ENCODE results near the gene ZNF638. TPM values are rescaled to one million over a fixed set of nuclear protein-coding genes. Genes with fewer than 3 reads are reported as not detected.

The ZNF638 gene
- total and polyA plus RNA-seq, 12 donors: 45.2 to 219 (median 82.8) TPM

- Histone ChIP-seq H3K9me3 (no peaks in the 10 kb centered on the region), H3K4me1 (peaks cover 6 to 76% (median 23%) of the 10 kb centered on the region in 9 donors), H3K36me3 (no peaks in the 10 kb centered on the region), H3K27me3 (peaks cover 0 to 19% (median 0%) of the 10 kb centered on the region in 7 donors), H3K4me3 (no peak overlapping the region), H3K27ac (peak overlapping the region in 9 of 10 donors; percentile 14 to 92 (median 51))
- ATAC-seq: peak in 3 of 8 donors; percentile 25 to 52 (median 37)
- intact Hi-C loops (cut with DNase I): loop anchor here in 1 of 10 donors (5.0 kb wide), 1 partner anchor 50 kb away; the partner anchor contains the start of gene ZNF638
- peak in 2 of 9 donors; percentile 14 to 21 for TF ChIP-seq CTCF (IDR thresholded peaks at IDR 0.05)
- DNase-seq: no peak
These were observed 49.1 kb upstream of the ZNF638 start for GRCh38 chr2:71282493-71282892.

- no peak overlapping the region for H3K4me3 ChIP-seq
- WGBS, 2 donors: 94 to 96% methylated on average over 5 of the region's 5 CpGs
- DNase-seq (no peak), ATAC-seq (no peak)
- H3K36me3 ChIP-seq: no peaks in the 10 kb centered on the region
- H3K27me3 ChIP-seq: peaks cover 0 to 13% (median 0%) of the 10 kb centered on the region in 7 donors
- peak overlapping the region in 2 of 10 donors; percentile 14 to 92 for H3K27ac ChIP-seq
- intact Hi-C loops (cut with DNase I): loop anchor here in 1 of 10 donors (5.0 kb wide), 1 partner anchor 49 kb away; the partner anchor contains the start of gene ZNF638
- peaks cover 2 to 70% (median 19%) of the 10 kb centered on the region in 9 donors for H3K4me1 ChIP-seq
- no peaks in the 10 kb centered on the region for H3K9me3 ChIP-seq
- TF ChIP-seq CTCF (IDR thresholded peaks at IDR 0.05): no peak
These were observed 48.5 kb upstream of the ZNF638 start for GRCh38 chr2:71283131-71283530.

- peaks cover 0 to 8% (median 0%) of the 10 kb centered on the region in 7 donors for H3K27me3 ChIP-seq
- ATAC-seq: no peak
- no peaks in the 10 kb centered on the region for H3K9me3 ChIP-seq
- H3K27ac ChIP-seq: no peak overlapping the region
- H3K36me3 ChIP-seq: no peaks in the 10 kb centered on the region
- TF ChIP-seq CTCF (IDR thresholded peaks at IDR 0.05): no peak
- intact Hi-C loops (cut with DNase I): no loop called here
- no peak for DNase-seq
- WGBS, 2 donors: 89 to 92% methylated on average over 2 of the region's 2 CpGs
- H3K4me3 ChIP-seq: no peak overlapping the region
- peaks cover 0 to 47% (median 12%) of the 10 kb centered on the region in 9 donors for H3K4me1 ChIP-seq
These were observed 45.9 kb upstream of the ZNF638 start for GRCh38 chr2:71285706-71286105.

- no peak overlapping the region for H3K4me3 ChIP-seq
- H3K36me3 ChIP-seq: no peaks in the 10 kb centered on the region
- intact Hi-C loops (cut with DNase I): loop anchor here in 1 of 10 donors (5.0 kb wide), 1 partner anchor 36 kb away; no protein-coding TSS in a partner anchor
- peaks cover 0 to 21% (median 13%) of the 10 kb centered on the region in 9 donors for H3K4me1 ChIP-seq
- no peak overlapping the region for H3K27ac ChIP-seq
- DNase-seq (no peak), ATAC-seq (peak in 1 of 8 donors; percentile 56)
- no peak for TF ChIP-seq CTCF (IDR thresholded peaks at IDR 0.05)
- WGBS, 2 donors: 55 to 65% methylated on average over 4 of the region's 4 CpGs
- H3K27me3 ChIP-seq: no peaks in the 10 kb centered on the region
- H3K9me3 ChIP-seq: no peaks in the 10 kb centered on the region
These were observed 40.2 kb upstream of the ZNF638 start for GRCh38 chr2:71291398-71291797.

Data from heart right ventricle (tissue), 16 donors.